Astrocyte (in vitro differentiated cells and primary cell): ENCODE data around the gene ASIC4.

Source experiments
- CTCF ChIP-seq: IDR thresholded peaks from 2 replicates; pipeline ENCODE4 v1.5.1; 2011; ENCODE audit warnings: low read depth, mild to moderate bottlenecking, inconsistent platforms, low read length, moderate library complexity; ENCODE audit not compliant: insufficient read depth
- EZH2 ChIP-seq: IDR thresholded peaks from 2 replicates; pipeline ENCODE4 v1.6.1; 2012; ENCODE audit warnings: mild to moderate bottlenecking, low read length, inconsistent platforms; ENCODE audit not compliant: insufficient read depth

- TF ChIP-seq EZH2 (no peak), CTCF (no peak)
These were observed 43.0 kb downstream of the ASIC4 start for GRCh38 chr2:219557320-219557719.
